IPS-15b (cell line): Measurements from ENCODE around the gene CEP295NL.
"Not testable (repeated sequence)": the region's sequence is repeated elsewhere in the genome, so short reads cannot be mapped to it uniquely, and the experiment has no call there.

ENCODE experiments used
- H3K27me3 ChIP-seq: one replicate; pipeline ENCODE4 v1.6.1; 2013; ENCODE audit warnings: low read length; ENCODE audit not compliant: control insufficient read depth, insufficient read depth
- H3K36me3 ChIP-seq: one replicate; pipeline ENCODE4 v1.6.1; 2013; ENCODE audit warnings: low read length; ENCODE audit not compliant: control insufficient read depth, insufficient read depth
- H3K4me1 ChIP-seq: one replicate; pipeline ENCODE4 v1.6.1; 2013; ENCODE audit warnings: mild to moderate bottlenecking, low read length; ENCODE audit not compliant: control insufficient read depth, insufficient read depth
- H3K4me3 ChIP-seq: one replicate; pipeline ENCODE4 v1.5.1; 2013; ENCODE audit warnings: low read depth, low read length
- H3K9ac ChIP-seq: one replicate; pipeline ENCODE4 v1.6.1; 2013; ENCODE audit warnings: low read depth, mild to moderate bottlenecking, low read length
- H3K9me3 ChIP-seq: one replicate; pipeline ENCODE4 v1.6.1; 2013; ENCODE audit warnings: mild to moderate bottlenecking, low read length; ENCODE audit not compliant: control insufficient read depth, insufficient read depth

The CEP295NL gene, protein sequence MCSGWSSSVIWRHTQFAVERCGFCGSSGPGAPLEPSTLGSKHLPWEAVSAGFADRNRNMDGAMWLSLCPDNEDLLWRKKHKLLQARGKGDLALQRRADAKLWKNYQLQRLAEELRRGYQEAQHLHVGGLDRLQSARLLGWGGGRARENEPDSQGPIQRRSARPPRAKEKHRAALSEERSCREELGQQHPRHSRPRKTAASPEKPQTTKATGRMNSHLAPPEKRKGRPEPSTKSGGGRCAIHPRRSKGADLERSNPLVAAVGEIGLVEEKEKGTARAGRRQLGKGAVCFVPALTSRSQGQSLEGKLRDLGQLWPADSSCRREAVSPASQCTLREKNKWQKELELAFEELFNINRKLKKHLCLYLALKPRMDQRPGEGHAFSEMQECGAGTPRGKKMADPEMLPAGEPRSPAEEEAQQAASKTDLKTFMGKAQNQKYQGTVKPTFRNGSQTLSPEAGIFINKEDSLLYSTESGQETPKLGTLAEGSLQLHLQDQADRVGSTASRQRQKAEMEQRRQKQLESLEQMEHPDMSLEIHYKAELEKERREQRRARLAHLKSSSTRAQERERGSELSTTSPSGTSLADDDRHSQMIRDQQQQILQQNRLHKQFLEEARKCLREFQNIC

DNA sequence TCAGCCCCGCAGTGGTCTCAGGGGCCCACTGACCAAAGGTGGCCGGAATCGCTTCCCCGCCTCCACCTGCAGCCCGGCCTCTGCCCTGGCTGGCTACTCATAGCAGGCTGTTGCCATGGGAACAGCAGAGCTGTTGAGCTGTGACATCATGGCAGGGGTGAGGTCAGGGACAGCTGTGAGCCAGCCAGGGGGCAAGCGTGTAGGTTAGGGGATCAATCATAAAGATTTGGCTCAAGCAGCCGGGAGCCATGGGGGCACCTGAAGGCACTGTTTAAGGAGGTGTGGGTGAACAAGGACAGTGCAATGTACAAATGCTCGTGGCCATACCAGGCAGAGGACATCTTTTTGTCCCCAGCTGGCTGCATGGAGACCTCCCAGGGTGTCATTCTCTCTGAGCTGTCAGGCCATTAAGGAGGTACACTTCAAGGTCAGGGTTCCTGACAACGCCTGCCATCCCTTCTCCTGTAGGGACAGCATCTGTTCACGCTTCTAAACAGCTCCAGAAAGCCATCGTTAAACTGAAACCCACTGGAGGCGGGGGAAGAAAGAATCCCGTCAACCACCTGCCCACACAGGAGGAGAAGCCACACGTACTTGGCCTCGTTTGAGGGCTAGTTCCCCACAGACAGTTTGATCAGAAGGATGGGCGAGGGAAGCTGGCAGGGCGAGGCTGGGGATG is at the start of gene CEP295NL:
Gene CEP295NL (minus strand): TSS at position 101 of the 679 bp plus-strand sequence. CDS start 1,373 bp downstream, outside the sequence.
- no peak within 1 kb of the TSS for H3K9ac ChIP-seq
- H3K4me3 ChIP-seq, result no peak within 1 kb of the TSS
- no peaks in the 10 kb centered on the region for H3K9me3 ChIP-seq
- peaks cover 4% of the 10 kb centered on the region for H3K36me3 ChIP-seq
- H3K4me1 ChIP-seq, result peaks cover 11% of the 10 kb centered on the region
- no peaks in the 10 kb centered on the region for H3K27me3 ChIP-seq

DNA sequence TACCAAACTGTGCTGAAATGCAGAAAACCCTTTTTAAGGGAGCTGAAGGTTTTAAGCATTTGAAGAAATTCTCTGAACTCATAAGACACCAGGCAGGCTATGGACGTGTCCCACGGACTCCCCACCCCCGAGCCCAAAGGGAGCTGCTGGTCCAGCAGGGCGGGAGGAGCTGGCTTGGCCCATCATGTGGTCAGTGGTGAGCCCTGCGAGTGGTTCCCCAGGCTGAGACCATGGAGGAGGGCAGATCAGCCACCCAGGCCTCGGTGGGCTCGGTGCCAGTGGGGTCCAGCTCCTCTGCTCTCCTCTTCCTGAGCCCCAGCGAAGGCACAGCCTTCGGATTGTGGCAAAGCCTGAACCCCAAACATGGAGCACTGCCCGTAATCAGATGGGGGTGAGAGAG is 49.7 kb upstream of the CEP295NL start:
- no peak overlapping the region for H3K9ac ChIP-seq
- H3K27me3 ChIP-seq, result no peaks in the 10 kb centered on the region
- no peaks in the 10 kb centered on the region for H3K4me1 ChIP-seq
- no peaks in the 10 kb centered on the region for H3K36me3 ChIP-seq
- no peak overlapping the region for H3K4me3 ChIP-seq
- H3K9me3 ChIP-seq, result no peaks in the 10 kb centered on the region

DNA sequence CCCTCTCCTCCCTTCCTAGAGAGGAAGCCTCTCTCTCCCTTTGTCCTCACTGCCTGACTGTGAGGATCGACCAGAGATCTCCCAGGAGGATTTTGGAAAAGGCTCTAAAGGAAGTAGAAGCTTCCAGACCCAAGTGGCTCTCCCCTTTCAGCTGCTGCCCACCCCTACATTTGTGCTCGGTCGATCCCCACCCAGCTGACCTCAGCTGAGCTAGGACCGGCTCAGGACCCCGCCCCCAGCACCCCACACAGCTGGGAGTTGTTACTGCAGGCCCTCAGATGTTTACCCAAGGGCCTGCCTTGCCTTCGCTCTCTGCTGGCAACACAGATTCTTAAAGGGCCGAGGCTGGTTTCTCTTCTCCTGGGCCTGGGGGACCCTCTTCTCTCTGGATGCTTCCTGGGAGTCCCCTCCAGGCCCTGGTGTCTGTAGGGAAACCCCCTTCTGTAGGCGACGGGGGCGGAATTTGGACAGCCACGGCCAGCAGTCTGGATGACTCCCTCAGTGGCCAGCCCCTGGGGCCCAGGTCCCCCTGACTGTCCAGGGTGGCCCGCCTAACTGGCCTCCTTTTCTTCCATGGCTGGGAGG is 49.1 kb upstream of the CEP295NL start:
- H3K9ac ChIP-seq, result no peak overlapping the region
- H3K27me3 ChIP-seq, result no peaks in the 10 kb centered on the region
- H3K4me1 ChIP-seq, result no peaks in the 10 kb centered on the region
- no peaks in the 10 kb centered on the region for H3K36me3 ChIP-seq
- H3K9me3 ChIP-seq, result no peaks in the 10 kb centered on the region
- no peak overlapping the region for H3K4me3 ChIP-seq

DNA sequence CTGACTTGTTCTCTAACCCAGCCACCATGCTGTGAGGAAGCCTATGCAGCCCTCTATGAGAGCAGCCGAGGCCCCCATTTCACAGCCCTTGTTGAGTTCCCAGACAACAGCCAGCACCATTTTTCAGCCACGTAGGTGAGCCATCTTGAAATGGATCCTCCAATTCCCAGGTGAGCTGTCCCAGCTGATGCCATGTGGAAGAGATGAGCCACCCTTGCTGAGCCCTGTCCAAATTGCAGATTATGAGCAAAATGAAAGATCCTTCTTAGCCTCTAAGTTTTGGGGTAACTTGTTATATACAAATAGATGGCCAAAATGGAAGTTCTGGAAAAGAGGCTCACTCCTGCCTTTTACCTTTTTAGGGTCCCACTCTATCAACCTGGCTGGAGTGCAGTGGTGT is 47.9 kb upstream of the CEP295NL start:
- no peaks in the 10 kb centered on the region for H3K27me3 ChIP-seq
- H3K9ac ChIP-seq, result no peak overlapping the region
- no peaks in the 10 kb centered on the region for H3K9me3 ChIP-seq
- no peaks in the 10 kb centered on the region for H3K4me1 ChIP-seq
- no peak overlapping the region for H3K4me3 ChIP-seq
- H3K36me3 ChIP-seq, result no peaks in the 10 kb centered on the region

DNA sequence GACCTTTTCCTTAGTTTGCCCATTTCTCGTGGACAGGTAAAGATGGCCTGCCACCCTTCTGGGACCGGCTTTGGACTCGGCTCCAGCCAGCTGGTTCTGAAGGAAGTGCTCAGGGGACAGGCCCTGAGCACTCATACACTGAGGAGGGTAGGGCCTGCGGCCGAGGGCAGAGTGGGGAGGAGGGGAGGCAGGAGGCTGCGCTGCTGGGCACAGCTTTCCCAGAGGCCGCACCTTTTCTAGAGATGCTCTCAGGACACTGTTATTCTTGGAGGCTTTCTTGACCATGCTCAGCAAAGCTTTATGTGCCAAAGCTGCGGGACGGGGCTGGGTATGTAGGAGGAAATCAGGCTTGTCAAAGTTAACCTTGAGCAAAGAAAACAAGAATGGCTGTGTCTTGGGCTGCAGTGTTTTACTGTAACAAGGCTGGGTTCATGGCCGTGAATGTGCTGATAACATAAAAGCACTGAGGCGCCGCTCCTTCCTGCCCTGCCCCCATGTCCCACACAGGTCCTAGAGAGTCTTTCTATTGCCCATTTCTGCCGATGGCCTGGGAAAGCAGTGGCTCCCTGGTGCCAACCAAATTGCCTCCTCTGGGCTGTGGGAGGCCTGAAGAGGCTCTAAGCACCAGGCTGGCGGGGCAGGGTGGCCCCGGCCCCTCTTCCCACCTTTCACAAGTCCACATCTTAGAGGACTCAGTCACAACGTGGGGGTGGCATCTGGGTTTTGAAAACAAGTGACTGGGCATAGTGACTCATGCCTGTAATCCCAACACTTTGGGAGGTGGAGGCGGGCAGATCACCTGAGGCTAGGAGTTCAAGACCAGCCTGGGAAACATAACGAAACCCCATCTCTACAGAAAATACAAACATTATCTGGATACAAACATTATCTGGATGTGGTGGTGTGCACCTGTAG is 44.5 kb upstream of the CEP295NL start:
- Histone ChIP-seq H3K36me3 (no peaks in the 10 kb centered on the region), H3K9ac (no peak overlapping the region), H3K4me1 (no peaks in the 10 kb centered on the region), H3K4me3 (no peak overlapping the region), H3K27me3 (no peaks in the 10 kb centered on the region), H3K9me3 (no peaks in the 10 kb centered on the region)

DNA sequence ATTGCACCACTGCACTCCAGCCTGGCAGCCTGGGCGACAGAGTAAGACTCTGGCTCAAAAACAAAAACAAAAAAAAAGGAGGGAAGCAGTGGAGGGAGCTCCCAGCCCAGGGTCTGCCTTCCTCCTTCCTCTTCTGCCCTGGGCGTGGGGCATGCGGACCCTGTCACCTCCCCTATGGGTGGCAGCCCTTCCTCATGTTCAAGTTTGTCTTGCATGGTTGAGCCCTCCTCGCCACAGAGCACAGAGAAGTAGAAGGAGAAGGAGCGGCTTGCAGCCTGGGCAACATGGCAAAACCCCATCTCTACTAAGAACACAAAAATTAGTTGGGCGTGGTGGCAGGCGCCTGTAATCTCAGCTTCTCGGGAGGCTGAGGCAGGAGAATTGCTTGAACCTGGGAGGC is 43.6 kb upstream of the CEP295NL start:
- no peaks in the 10 kb centered on the region for H3K9me3 ChIP-seq
- no peak overlapping the region for H3K9ac ChIP-seq
- no peaks in the 10 kb centered on the region for H3K4me1 ChIP-seq

DNA sequence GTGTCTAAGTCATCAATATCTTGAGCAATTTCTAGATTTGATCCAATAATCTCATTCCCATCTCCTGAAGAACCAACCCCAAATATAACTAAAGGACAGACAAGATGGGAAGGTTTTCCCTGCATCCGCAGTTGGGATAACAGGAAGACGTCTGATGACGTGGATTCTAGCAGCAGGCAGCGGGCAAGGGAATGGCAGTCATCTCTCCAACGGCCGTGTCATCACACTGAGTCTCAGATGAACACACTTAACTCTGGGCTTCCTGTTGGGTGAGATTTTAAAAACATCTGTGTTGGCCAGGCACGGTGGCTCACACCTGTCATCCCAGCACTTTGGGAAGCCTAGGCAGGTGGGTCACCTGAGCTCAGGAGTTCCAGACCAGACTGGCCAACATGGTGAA is 43.1 kb upstream of the CEP295NL start:
- Histone ChIP-seq H3K36me3 (no peaks in the 10 kb centered on the region), H3K4me3 (no peak overlapping the region), H3K27me3 (no peaks in the 10 kb centered on the region), H3K4me1 (no peaks in the 10 kb centered on the region), H3K9me3 (no peaks in the 10 kb centered on the region), H3K9ac (no peak overlapping the region)

More for the DNA sequence above, 43.6 kb upstream of the CEP295NL start:
- Histone ChIP-seq H3K4me3 (no peak overlapping the region), H3K27me3 (no peaks in the 10 kb centered on the region), H3K36me3 (no peaks in the 10 kb centered on the region)

DNA sequence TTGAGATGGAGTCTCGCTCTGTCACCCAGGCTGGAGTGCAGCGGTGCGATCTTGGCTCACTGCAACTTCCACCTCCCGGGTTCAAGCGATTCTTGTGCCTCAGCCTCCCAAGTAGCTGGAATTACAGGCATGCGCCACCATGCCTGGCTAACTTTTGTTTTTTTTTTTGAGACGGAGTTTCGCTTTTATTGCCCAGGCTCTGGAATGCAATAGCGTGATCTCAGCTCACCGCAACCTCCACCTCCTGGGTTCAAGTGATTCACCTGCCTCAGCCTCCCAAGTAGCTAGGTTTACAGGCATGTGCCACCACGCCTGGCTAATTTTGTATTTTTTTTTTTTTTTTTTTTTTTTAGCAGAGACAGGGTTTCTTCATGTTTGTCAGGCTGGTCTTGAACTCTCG is 42.5 kb upstream of the CEP295NL start:
- not testable (repeated sequence) for H3K9ac ChIP-seq, H3K9me3 ChIP-seq, H3K4me3 ChIP-seq, H3K4me1 ChIP-seq, H3K36me3 ChIP-seq, H3K27me3 ChIP-seq

DNA sequence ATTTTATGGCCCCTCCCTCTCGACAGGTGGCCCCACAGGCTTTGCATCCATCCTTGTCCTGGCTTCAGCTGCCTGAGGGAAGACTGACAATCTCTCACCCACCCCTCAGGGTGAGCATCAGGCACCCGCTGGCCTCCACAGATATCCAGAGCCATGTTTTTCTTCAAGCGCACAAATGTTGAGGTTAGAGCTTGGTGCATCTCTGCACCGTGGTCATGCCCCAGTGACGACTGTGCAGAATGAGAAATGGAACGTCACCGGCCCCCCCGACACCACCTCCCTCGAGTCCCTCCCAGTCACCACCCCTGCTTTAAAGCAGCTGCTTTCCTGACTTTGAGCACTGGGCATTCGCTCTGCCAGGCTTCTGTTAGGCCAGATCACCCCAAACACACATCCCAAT is 42.0 kb upstream of the CEP295NL start:
- Histone ChIP-seq H3K36me3 (no peaks in the 10 kb centered on the region), H3K4me3 (no peak overlapping the region), H3K9me3 (no peaks in the 10 kb centered on the region), H3K27me3 (no peaks in the 10 kb centered on the region), H3K4me1 (no peaks in the 10 kb centered on the region), H3K9ac (no peak overlapping the region)

DNA sequence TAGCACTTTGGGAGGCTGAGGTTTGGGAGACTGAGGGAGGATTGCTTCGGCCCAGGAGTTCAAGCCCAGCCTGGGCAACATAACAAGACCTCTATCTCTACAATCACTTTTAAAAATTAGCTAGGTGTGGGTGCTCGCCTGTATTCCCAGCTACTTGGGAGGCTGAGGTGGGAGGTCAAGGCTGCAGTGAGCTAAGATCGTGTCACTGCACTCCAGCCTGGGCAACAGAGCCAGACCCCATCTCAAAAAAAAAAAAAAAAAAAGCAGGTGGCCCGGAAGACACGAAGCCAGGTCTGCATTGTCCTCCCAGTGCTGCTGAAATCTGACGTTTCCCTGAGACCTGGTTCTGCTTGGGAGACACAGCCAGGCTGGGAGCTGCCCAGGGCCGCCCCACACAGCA is 41.0 kb upstream of the CEP295NL start:
- no peak overlapping the region for H3K4me3 ChIP-seq
- no peaks in the 10 kb centered on the region for H3K4me1 ChIP-seq
- no peaks in the 10 kb centered on the region for H3K27me3 ChIP-seq
- H3K9ac ChIP-seq, result no peak overlapping the region
- no peaks in the 10 kb centered on the region for H3K9me3 ChIP-seq
- no peaks in the 10 kb centered on the region for H3K36me3 ChIP-seq

DNA sequence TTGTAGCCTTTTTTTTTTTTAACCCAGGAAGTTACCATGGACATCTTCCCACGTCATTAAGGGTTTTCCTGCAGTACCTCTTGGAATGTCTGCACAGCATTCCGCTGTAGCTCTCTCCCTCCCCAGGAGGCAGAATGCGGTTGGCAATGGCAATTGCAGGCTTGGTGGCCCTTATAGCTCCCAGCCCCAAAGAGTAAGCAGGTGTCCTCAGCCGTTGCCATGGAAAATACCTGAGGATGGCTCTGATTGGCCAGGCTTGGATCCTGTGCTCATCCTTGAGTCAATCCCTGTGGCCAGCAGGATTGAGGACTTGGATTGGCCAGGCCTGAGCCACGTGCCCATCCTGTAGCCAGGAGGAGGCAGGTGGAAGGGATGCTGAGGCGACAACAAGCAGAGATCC is 37.7 kb upstream of the CEP295NL start:
- Histone ChIP-seq H3K4me1 (no peaks in the 10 kb centered on the region), H3K27me3 (no peaks in the 10 kb centered on the region), H3K9ac (no peak overlapping the region), H3K4me3 (no peak overlapping the region), H3K9me3 (no peaks in the 10 kb centered on the region), H3K36me3 (no peaks in the 10 kb centered on the region)
